ENCODE data around the gene PANX2. TPM values are rescaled to one million over a fixed set of nuclear protein-coding genes. Genes with fewer than 3 reads are reported as not detected.

The PANX2 gene
- total and polyA plus RNA-seq, 2 of the 13 experiments (the other 11 are each of a cell fraction or from before 2014, with no cell fraction given) = 0.15 to 1.1 TPM

- peak; percentile 61; the same call in 1 of the 2 replicates for TF ChIP-seq ZFP91 (CRISPR knock-in tag; IDR thresholded peaks at IDR 0.05; ENCODE audit: borderline replicate concordance)
- TF ChIP-seq RFXAP (CRISPR knock-in tag; IDR thresholded peaks at IDR 0.05; ENCODE audit: borderline replicate concordance) = no peak
- no peak for TF ChIP-seq ZNF747 (CRISPR knock-in tag; IDR thresholded peaks at IDR 0.05; ENCODE audit: borderline replicate concordance)
- TF ChIP-seq NFAT5 (CRISPR knock-in tag; IDR thresholded peaks at IDR 0.05) = no peak
- TF ChIP-seq AHR (CRISPR knock-in tag; IDR thresholded peaks at IDR 0.05) = no peak
- no peak for TF ChIP-seq CCAR2 (optimal IDR thresholded peaks at IDR 0.05; ENCODE audit: low read depth, low read length)
- TF ChIP-seq ZNF672 (CRISPR knock-in tag; IDR thresholded peaks at IDR 0.05) = no peak
- TF ChIP-seq RBM22 (optimal IDR thresholded peaks at IDR 0.05; ENCODE audit: low read length) = no peak
- peak; percentile 68 for TF ChIP-seq ARID3A (IDR thresholded peaks at IDR 0.05; ENCODE audit: low read depth, low read length)
- peak; percentile 45; the same call in 1 of the 2 replicates for TF ChIP-seq ZNF607 (CRISPR knock-in tag; IDR thresholded peaks at IDR 0.05; ENCODE audit: borderline replicate concordance)
- no peak; the same call in 1 of the 2 replicates for TF ChIP-seq NRL (CRISPR knock-in tag; IDR thresholded peaks at IDR 0.05; ENCODE audit: borderline replicate concordance)
- TF ChIP-seq ZNF24 (IDR thresholded peaks at IDR 0.05) = no peak
- TF ChIP-seq DPF2 (CRISPR knock-in tag; IDR thresholded peaks at IDR 0.05; ENCODE audit: borderline replicate concordance, low read depth) = no peak; the same call in 1 of the 2 replicates
- TF ChIP-seq JUND (CRISPR knock-in tag; IDR thresholded peaks at IDR 0.05) = no peak
- no peak for TF ChIP-seq MAF1 (CRISPR knock-in tag; IDR thresholded peaks at IDR 0.05; ENCODE audit: borderline replicate concordance)
- no peak for TF ChIP-seq MTF2 (CRISPR knock-in tag; IDR thresholded peaks at IDR 0.05; ENCODE audit: borderline replicate concordance)
- no peak for TF ChIP-seq NBN (conservative IDR thresholded peaks at IDR 0.05)
- no peak for TF ChIP-seq TRIM22 (IDR thresholded peaks at IDR 0.05)
- TF ChIP-seq ISL2 (CRISPR knock-in tag; IDR thresholded peaks at IDR 0.05) = peak; percentile 42; the same call in 1 of the 2 replicates
- TF ChIP-seq PHB2 (IDR thresholded peaks at IDR 0.05; ENCODE audit: partially characterized antibody) = no peak
These were observed 23.9 kb upstream of the PANX2 start (continued) for GRCh38 chr22:50146439-50147238.

Data from HepG2 (cell line).